Muscle layer of duodenum (tissue), 2 donors: Measurements from ENCODE around the gene SLC25A47.
A peak's percentile ranks its signal among the peaks of the same experiment; 100 is the strongest.
"Not testable (repeated sequence)": the region's sequence is repeated elsewhere in the genome, so short reads cannot be mapped to it uniquely, and the experiment has no call there.

ENCODE experiments used
- H3K27ac ChIP-seq: one replicate; pipeline ENCODE4 v1.7.0; 2013; ENCODE audit warnings: mild to moderate bottlenecking, low read length
- H3K27me3 ChIP-seq: one replicate; pipeline ENCODE4 v1.7.0; 2013; ENCODE audit warnings: low read depth, mild to moderate bottlenecking, control low read depth, low read length
- H3K36me3 ChIP-seq, 2 donors: one replicate each; pipeline ENCODE4 v1.7.0; 2013; ENCODE audit warnings: low read length in 2 of 2, control low read depth in 1 of 2, mild to moderate bottlenecking in 1 of 2; ENCODE audit not compliant: insufficient read depth in 2 of 2, control insufficient read depth in 1 of 2
- H3K4me1 ChIP-seq, 2 donors: one replicate each; pipeline ENCODE4 v1.7.0; 2013; ENCODE audit warnings: low read length in 2 of 2, mild to moderate bottlenecking in 2 of 2, control low read depth in 1 of 2, moderate library complexity in 1 of 2; ENCODE audit not compliant: insufficient read depth in 2 of 2, control insufficient read depth in 1 of 2
- H3K4me3 ChIP-seq, 2 donors: one replicate each; pipeline ENCODE4 v1.7.0; 2013; ENCODE audit warnings: low read length in 2 of 2, low read depth in 1 of 2, mild to moderate bottlenecking in 1 of 2
- H3K9me3 ChIP-seq, 2 donors: one replicate each; pipeline ENCODE4 v1.7.0; 2013; ENCODE audit warnings: low read length in 2 of 2, control low read depth in 1 of 2, mild to moderate bottlenecking in 1 of 2; ENCODE audit not compliant: control insufficient read depth in 1 of 2
- donor health status: healthy.

The SLC25A47 gene

GRCh38 chr14:100283984-100284881 lies 38.9 kb upstream of the SLC25A47 start:
- H3K4me3 ChIP-seq, result peak overlapping the region in 1 of 2 donors; percentile 82
- H3K4me1 ChIP-seq, result peaks cover 0 to 12% of the 10 kb centered on the region in 2 donors
- H3K27ac ChIP-seq, result no peak overlapping the region
- peaks cover 0 to 5% of the 10 kb centered on the region in 2 donors for H3K36me3 ChIP-seq
- H3K9me3 ChIP-seq, result no peaks in the 10 kb centered on the region
- no peaks in the 10 kb centered on the region for H3K27me3 ChIP-seq

- Histone ChIP-seq H3K36me3 (peaks cover 0 to 5% of the 10 kb centered on the region in 2 donors), H3K9me3 (no peaks in the 10 kb centered on the region), H3K4me3 (peak overlapping the region; percentile 44 to 82), H3K4me1 (peaks cover 0 to 12% of the 10 kb centered on the region in 2 donors), H3K27ac (no peak overlapping the region), H3K27me3 (no peaks in the 10 kb centered on the region)
These were observed 37.9 kb upstream of the SLC25A47 start for GRCh38 chr14:100285021-100285912.

GRCh38 chr14:100285913-100286400 lies 37.2 kb upstream of the SLC25A47 start:
- Histone ChIP-seq H3K36me3 (peaks cover 0 to 5% of the 10 kb centered on the region in 2 donors), H3K9me3 (no peaks in the 10 kb centered on the region), H3K27ac (no peak overlapping the region), H3K4me3 (peak overlapping the region; percentile 44 to 82), H3K27me3 (no peaks in the 10 kb centered on the region), H3K4me1 (peaks cover 0 to 12% of the 10 kb centered on the region in 2 donors)

- Histone ChIP-seq H3K4me3 (no peak overlapping the region), H3K27me3 (no peaks in the 10 kb centered on the region), H3K4me1 (peaks cover 0 to 12% of the 10 kb centered on the region in 2 donors), H3K36me3 (peaks cover 0 to 6% of the 10 kb centered on the region in 2 donors), H3K9me3 (no peaks in the 10 kb centered on the region), H3K27ac (no peak overlapping the region)
These were observed 36.5 kb upstream of the SLC25A47 start for GRCh38 chr14:100286484-100287191.

- H3K36me3 ChIP-seq, result peaks cover 0 to 14% of the 10 kb centered on the region in 2 donors
- H3K27ac ChIP-seq, result no peak overlapping the region
- H3K4me3 ChIP-seq, result no peak overlapping the region
- H3K4me1 ChIP-seq, result peaks cover 0 to 12% of the 10 kb centered on the region in 2 donors
- H3K27me3 ChIP-seq, result no peaks in the 10 kb centered on the region
- H3K9me3 ChIP-seq, result no peaks in the 10 kb centered on the region
These were observed 35.7 kb upstream of the SLC25A47 start for GRCh38 chr14:100287202-100287997.

GRCh38 chr14:100287998-100288295 lies 35.2 kb upstream of the SLC25A47 start:
- H3K9me3 ChIP-seq, H3K4me3 ChIP-seq, H3K27me3 ChIP-seq, H3K27ac ChIP-seq: not testable (repeated sequence)
- H3K4me1 ChIP-seq, result peaks cover 0 to 12% of the 10 kb centered on the region in 2 donors
- H3K36me3 ChIP-seq, result peaks cover 0 to 15% of the 10 kb centered on the region in 2 donors

GRCh38 chr14:100288382-100289185 lies 34.6 kb upstream of the SLC25A47 start:
- Histone ChIP-seq H3K27me3 (no peaks in the 10 kb centered on the region), H3K36me3 (peaks cover 0 to 15% of the 10 kb centered on the region in 2 donors), H3K4me1 (peaks cover 0 to 12% of the 10 kb centered on the region in 2 donors), H3K4me3 (no peak overlapping the region), H3K9me3 (no peaks in the 10 kb centered on the region), H3K27ac (no peak overlapping the region)

- Histone ChIP-seq H3K9me3 (no peaks in the 10 kb centered on the region), H3K4me1 (peaks cover 0 to 5% of the 10 kb centered on the region in 2 donors), H3K36me3 (peaks cover 0 to 15% of the 10 kb centered on the region in 2 donors), H3K27ac (no peak overlapping the region), H3K27me3 (no peaks in the 10 kb centered on the region), H3K4me3 (no peak overlapping the region)
These were observed 33.1 kb upstream of the SLC25A47 start for GRCh38 chr14:100289916-100290606.

GRCh38 chr14:100290607-100291304 lies 32.4 kb upstream of the SLC25A47 start:
- peaks cover 0 to 4% of the 10 kb centered on the region in 2 donors for H3K4me1 ChIP-seq
- H3K4me3 ChIP-seq, result no peak overlapping the region
- no peaks in the 10 kb centered on the region for H3K9me3 ChIP-seq
- no peak overlapping the region for H3K27ac ChIP-seq
- H3K27me3 ChIP-seq, result no peaks in the 10 kb centered on the region
- H3K36me3 ChIP-seq, result peaks cover 0 to 15% of the 10 kb centered on the region in 2 donors
